COLO668 (cell line): ENCODE results near the gene ADCY5.
"Not testable (repeated sequence)": the region's sequence is repeated elsewhere in the genome, so short reads cannot be mapped to it uniquely, and the experiment has no call there.

ENCODE experiments used
- DNase-seq: peaks from one replicate; lab custom pipeline; 2025; ENCODE audit not compliant: unreplicated experiment; lab: John Stamatoyannopoulos, UW

The ADCY5 gene

GRCh38 chr3:123448536-123449101 lies at the start of gene ADCY5:
ADCY5 (minus strand) TSS chr3:123449090; CDS start chr3:123448545, 545 bp downstream.
- peak; percentile 43 for DNase-seq

DNA sequence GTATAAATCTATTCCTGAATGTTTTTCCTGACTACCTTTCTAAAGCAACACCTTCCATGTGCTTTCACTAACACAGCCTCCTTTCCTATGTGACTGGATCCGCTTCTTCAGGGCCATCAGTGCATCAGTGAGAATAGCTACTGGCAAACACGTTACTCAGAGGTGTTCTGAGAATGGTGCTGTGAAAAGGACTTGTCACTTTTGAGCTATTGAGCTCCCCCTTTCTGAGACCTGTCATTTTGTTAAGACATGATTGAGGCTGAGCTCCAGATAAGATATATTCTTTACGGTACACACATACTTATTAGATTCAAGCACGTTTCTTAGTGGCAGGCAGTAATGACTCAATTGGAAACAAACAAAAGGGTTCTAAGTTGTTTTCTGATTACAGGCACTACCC lies 45.0 kb upstream of the ADCY5 start:
- DNase-seq = no peak

DNA sequence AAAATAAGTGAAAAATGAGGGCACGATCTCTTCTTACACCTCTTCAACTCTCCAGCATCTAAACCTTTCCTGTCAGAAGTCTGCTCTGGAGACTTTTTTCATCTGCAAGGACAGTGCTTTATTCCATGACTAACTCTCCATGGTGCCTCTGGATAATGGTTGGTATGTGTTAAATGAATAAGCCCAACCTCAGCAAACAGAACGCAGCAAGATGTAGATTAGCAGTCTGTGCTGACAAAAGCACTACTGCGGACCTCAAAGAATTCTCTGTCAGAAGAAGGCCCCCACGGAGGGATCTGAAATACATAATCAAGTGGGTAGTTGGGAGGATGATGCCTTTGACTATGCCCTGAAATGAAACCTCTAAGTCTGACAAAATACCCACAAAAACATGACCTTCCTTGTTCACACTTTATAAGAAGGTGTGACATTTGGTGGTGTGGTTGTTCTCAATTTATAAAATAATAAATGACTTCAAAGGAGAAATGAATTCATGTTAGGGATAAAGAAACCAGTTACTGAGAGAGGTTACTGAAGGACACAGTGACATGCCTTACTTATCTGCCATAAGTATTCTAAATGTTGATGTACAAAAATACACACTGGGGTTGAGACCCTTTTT lies 43.2 kb upstream of the ADCY5 start:
- DNase-seq = no peak

GRCh38 chr3:123489400-123490004 lies 40.6 kb upstream of the ADCY5 start:
- DNase-seq = peak; percentile 57

DNA sequence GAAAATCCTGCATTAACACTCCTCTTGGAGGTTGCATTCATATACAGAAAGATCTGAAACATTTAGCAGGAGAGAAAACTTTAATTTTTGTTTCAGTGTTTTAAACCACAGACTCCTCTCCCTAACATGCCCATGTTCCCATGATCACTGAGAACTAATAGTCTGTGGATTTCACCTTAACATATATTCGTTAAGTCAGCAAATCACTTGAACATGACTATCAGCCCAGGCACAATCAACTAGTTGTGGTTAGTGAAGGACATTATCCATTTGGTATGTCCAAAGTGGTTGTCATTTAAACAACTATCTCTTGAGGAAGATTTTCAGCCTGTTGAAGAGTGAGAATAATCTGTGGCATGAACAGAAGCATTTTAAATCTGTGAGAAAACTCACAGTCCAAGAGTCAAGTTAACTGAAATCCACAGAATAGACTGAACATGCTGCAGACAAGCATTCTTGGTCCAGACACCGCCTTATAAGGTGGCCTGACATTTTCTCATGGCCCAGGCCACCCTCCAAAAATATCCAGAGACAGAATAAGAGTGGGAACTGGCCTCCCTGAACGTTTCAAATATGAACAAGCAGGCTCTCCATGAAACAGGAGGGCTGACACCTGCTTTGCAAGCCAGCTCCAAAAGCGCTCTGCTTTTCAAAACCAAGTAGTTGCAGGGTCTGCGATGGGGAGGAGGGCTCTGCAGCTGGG lies 39.9 kb upstream of the ADCY5 start:
- no peak for DNase-seq

DNA sequence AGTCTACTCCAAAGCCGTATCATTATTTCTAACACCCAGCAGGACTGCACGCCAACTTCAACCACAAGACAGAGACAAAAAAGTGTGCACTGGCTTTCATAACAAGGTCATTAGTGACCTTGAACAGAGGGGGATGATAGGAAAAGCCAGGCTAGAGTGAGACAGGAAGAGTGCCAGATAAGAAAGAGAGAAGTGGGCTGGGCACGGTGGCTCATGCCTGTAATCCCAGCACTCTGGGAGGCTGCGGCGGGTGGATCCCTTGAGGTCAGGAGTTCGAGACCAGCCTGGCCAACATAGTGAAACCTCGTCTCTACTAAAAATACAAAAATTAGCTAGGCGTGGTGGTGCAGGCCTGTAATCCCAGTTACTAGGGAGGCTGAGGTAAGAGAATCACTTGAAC lies 38.2 kb upstream of the ADCY5 start:
- DNase-seq = not testable (repeated sequence)

GRCh38 chr3:123486460-123486859 lies 37.6 kb upstream of the ADCY5 start:
- DNase-seq = no peak

GRCh38 chr3:123485551-123485950 lies 36.7 kb upstream of the ADCY5 start:
- no peak for DNase-seq

DNA sequence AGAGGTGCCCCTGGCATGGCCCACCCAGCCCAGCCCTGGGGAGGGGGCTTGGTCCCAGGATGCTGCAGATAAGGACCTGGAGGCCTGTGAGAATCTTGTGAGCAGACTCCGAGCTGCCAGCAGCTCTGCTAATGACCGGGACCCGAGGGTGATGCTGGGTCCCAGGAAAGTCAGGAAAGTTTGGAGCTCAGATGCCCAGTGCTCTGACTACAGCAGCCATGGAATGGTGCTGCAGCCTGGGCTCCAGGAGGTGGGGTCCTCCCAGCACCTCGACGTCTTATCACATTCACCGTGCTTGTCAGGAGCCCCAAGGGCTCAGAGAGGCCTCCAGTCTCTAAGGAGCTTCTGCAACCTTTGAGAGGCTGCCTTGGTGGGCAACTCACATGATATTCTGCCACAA lies 34.3 kb upstream of the ADCY5 start:
- no peak for DNase-seq

GRCh38 chr3:123481722-123482457 lies 33.0 kb upstream of the ADCY5 start:
- DNase-seq = no peak

GRCh38 chr3:123481071-123481470 lies 32.2 kb upstream of the ADCY5 start:
- no peak for DNase-seq

- DNase-seq = no peak
These were observed 31.5 kb upstream of the ADCY5 start for GRCh38 chr3:123480428-123480827.

GRCh38 chr3:123479891-123480290 lies 31.0 kb upstream of the ADCY5 start:
- no peak for DNase-seq

DNA sequence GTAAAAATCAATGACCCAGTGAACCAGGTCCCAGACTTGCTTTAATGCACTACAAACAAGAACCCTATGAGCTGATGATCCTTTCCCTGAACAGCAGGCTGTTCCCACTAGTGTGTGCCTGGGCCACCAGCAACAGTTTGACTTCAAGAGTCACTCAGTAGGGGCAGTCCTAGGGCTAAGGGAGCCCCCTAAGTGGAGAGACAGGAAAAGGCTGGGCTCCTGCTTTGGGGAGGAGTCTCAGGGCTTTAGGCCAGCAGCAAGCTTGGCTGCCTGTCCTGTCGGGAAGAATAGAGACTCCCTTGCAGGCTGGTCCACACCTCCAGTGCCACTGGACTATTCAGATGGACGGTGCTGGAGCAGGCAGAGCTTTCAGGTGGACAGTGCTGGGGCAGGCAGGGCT lies 29.4 kb upstream of the ADCY5 start:
- no peak for DNase-seq

DNA sequence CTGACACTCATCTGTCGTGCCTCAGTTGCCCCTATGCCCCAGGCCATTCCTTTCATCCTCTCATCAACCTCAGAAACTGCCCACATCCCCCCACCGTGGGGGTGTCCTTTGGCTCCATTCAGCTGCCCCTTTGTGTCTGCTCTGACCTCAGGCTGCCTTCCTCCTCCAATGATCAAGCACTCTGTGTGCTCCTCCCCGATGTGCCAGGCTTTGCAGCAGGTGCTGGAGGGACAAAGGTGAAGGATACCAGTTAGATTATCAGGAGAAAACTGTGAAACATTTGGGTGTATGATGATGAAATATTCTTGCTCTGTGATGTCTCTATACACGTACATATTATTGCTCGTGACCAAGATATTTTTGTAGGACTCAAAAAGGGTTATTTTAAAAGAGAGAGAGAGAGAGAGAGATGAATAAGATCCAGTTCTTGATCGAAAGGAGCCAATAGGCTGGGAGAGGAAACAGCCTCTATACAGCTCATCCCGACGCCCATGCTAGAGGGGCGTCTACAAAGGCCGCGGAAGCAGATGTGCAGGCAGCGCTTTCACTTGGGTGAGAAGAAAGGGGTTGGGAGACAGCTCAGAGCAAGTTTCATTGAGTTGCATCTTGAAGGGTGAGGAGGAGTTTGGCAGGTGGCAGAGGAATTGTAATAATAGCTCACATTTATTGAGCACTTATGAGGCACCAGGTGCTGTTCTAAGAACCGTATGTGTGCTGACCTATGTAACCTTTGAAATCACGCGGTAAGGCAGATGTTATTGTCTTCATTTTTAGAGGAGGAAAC lies 28.3 kb upstream of the ADCY5 start:
- no peak for DNase-seq

DNA sequence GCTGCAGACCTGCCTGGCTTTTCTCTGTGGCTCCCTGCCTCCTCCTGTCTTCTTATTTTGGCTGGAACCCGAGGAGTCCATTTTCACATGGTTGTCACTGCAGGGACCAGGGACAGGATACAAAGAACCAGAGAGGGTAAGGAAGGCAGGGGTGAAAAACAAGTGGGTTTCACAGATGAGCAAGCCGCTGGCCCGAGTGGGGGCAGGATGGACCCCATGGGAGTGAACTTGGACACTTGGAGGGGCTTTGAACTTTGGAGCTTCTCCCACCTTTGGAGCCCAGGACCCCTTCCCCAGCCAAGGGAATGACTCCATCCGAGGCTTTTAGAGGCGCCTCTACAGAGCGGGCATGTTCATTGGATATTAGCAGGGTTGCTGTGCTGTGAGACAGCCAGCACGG lies 26.9 kb upstream of the ADCY5 start:
- no peak for DNase-seq

DNA sequence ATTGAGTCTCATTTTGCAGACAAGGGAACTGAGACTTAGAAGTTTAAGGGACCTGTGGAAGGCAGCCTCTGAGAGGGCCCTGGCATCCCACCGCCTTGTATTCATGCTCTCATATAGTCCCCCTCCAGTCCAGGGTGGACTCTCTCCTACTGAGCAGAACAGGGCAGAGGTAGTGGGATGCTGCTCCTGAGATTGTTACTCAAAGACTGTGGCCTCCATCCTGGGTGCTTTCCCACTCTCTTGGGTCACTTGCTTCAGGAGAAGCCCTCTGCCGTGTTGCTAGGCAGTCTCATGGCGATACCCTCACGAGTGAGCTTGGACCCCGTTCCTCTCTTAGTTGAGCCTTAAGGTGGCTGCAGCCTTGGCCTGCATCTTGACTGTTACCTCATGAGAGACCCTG lies 22.2 kb upstream of the ADCY5 start:
- no peak for DNase-seq

DNA sequence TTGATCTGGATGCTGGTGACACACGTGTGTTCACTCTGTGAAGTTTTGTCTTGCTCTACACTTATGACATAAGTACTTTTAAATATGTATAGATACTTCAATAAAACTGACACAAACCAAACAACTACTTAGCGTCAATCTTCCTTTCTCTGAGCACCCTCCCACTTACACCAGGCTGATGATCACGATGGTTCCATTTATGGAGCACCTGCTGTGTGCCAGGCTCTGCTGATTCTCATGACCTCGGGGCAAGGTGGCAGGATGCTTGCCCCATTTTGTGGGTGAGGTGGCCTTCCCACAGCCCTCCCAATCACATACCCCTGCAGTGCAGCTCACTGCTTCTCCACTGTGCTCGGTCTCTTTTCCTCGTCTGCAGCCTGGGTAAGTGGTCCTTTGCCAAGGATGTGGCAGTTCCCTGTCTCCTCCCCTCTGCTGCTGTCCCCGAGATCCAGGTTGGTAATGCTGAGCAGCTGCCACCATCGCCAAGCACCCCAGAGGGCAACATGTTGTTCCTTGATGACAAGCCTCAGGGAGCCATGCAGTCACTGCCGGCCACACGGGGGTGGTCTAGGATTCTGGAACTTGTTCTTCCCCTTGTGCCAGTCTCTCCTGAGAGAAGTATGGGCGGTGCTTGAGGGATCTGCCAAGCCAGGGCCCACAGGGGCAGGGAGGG lies 20.6 kb upstream of the ADCY5 start:
- DNase-seq = no peak

DNA sequence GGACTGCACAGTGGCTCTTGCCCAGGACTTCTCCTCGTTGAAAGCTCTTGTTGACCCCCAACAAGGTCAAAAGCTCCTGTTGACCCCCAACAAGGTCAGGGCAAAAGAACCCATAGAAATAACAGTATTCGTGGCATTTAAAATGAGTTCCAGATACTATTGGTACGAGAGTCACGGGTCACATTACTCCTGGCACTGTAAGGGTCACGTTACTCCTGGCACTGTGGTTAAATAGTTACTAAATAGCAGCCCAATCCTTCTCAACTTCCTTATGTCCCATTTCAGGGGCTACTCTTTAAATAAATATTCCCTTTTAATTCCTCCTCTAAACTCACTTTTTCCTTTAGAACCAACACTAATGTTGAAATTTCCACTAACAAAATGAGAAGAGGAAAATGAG lies 18.2 kb upstream of the ADCY5 start:
- DNase-seq = no peak

- no peak for DNase-seq
These were observed 15.3 kb upstream of the ADCY5 start for GRCh38 chr3:123464211-123464610.
